Stimulated activated CD8-positive, alpha-beta memory T cell treated with anti-CD3 and anti-CD28 coated beads, Interleukin-12 subunit alpha, Interleukin-12 subunit beta, amount 100 ng/mL, for 4 hours (primary cell): Measurements from ENCODE around the gene CREB3L2.
"Not testable (repeated sequence)": the region's sequence is repeated elsewhere in the genome, so short reads cannot be mapped to it uniquely, and the experiment has no call there.

Source experiments
- DNase-seq: peaks from one replicate; pipeline ENCODE4 v3.0.0-alpha.2; 2020; ENCODE audit warnings: low read depth

Gene CREB3L2

DNA sequence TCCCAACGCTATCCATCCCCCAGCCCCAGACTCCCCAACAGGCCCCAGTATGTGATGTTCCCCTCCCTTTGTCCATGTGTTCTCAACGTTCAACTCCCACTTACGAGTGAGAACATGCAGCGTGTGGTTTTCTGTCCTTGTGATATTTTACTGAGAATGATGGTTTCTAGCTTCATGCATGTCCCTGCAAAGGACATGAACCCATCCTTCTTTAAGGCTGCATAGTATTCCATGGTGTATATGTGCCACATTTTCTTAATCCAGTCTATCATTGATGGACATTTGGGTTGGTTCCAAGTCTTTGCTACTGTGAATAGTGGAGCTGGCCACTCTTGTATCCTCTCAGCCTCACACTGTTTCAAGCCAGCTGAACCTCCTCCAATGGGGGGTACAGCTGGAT lies 33.5 kb downstream of the CREB3L2 start:
- DNase-seq, result not testable (repeated sequence)

DNA sequence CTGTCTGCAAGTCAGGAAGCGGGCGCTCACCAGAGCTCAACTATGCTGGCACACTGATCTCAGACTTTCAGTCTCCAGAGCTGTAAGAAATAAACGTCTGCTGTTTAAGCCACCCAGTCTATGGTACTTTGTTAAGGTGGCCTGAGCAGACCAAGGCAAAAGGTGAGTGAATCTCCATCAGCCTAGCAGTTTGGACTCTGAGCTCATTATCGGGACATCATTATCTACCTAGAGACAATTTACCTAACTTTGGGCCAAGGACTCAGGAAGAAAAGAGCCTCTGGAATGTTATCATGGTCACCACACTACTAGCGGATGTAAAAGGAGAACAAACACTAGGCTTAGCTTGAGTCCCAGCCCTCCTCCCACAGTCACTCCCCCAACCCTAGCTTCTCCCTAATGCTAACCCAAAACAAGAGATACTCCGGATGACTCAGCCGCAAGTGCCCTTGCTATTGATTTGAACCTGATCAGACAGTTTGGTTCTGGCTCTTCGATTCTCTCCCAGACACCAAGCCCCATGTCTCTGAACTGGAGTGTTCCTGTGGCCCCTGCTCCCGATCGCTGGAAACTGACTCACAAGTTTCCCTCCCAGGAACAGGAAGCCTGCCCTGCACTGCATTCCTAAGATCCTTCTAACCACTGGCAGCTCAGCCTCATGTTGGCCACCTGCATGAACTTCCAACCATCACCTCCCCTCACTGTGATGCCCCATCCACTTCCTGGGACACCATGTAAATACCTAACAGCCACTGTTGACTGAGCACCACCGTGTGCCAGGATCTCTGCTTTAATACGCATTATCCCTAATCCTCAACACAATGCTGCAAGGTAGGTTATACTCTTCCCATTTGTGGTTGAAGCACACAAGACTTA lies 34.5 kb downstream of the CREB3L2 start:
- no peak for DNase-seq

DNA sequence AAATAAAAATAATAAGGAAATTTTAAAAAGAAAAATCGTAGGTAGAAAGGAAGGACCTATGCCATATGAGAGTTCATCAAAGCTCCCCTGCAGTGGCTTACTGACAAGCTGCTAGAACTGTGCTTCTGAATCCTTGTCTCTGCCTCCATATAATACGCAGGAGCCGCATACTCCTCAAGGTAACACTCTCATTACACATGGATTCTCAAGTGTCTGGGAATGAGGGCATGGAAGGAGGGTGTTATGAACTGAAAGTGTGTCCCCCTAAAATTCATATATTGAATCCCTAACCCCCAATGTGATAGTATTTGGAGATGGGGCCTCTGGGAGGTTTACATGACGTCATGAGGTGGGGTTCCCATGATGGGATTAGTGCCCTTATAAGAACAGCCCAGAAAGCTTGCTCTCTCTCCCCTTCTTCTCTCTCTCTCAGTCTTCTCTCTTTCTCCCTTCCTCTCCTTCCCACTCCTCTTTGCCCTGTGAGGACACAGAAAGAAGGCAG lies 35.2 kb downstream of the CREB3L2 start:
- DNase-seq, result no peak

DNA sequence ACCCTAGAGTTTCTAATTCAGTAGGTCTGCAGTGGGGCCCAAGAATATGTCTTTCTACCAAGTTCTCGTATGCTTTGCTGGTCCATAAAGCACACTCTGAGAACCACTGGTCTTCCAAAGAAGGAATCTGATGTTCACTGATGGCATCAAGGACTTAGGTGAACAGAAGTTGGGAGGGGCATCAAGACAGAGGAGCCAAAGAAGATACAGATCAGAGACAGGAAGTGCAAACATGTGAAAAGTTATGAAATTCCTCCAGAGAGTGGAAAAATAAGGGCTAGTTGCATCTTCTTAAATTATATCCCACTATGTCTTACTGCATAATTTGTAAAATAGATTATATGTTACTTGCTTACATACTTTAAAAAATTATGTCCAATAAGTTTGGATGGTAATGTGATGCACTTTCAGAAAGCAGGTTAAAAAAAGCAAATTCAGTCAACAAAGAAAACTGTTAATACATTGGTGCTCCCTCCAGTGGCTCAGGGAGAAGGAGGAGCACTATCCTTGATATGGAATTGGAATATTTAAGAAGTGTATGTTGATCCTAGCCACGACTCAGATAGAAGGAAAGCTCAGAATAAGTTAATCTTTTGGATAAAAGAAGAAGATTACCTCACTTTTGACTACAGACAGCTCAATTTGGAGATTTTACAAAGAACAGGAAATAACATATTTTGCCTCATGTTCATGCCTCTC lies 35.8 kb downstream of the CREB3L2 start:
- DNase-seq, result no peak

DNA sequence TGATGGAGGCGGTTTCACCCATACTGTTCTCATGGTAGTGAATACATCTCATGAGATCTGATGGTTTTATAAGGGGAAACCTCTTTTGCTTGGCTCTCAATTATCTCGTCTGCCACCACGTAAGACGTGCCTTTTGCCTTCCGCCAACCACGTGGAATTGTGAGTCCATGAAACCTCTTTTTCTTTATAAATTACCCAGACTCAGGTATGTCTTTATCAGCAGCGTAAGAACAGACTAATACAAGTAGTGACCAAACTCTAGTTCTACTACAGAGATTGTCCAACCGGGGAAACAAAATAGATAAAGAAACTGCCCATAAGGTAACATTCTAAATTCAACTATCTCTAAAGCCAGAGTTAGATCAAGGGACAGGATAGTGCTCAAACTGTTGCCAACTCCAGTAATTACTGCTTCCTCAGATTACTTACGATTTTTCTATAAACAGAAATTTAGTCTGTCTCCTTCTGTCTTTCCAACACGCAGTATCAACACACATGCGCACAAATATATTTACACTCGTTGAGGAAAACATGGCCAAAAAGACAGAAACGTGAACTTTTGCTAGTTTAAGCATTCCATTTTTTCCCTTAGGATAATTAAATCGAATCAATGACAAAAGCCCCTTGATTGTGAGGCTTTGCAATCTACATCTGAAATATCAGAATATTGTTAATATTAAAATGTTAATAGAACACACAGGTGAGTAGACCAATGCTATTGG lies 36.9 kb downstream of the CREB3L2 start:
- no peak for DNase-seq

DNA sequence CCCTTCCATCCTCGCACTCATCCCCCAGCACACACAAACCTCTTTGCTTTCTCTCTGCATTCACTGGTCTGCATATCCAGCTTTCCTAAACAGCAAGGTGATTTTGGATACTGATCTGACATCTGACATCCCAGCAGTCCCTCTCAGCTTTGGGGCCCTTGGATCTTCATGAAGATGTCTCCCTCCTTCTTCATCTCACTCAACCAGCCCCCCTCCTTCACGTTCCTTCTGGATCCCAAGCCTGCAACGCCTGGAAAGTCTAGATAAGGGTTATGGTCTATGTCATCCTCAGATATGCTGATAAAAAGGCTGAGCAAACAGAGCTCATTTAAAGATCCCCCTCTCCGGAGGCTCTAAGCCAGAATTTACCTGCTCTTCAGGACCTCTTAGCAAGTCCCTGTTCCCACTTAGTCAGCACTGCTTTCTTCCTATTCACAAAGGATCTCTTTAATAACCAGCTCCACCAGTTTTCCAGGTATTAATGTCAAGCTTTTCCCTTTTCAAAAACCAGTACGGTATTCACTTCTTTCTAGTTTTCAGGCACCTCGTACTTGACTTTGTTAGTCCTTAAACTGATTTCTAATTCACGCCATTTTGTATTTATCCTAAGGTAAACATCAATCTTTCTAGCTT lies 38.9 kb downstream of the CREB3L2 start:
- DNase-seq, result no peak

DNA sequence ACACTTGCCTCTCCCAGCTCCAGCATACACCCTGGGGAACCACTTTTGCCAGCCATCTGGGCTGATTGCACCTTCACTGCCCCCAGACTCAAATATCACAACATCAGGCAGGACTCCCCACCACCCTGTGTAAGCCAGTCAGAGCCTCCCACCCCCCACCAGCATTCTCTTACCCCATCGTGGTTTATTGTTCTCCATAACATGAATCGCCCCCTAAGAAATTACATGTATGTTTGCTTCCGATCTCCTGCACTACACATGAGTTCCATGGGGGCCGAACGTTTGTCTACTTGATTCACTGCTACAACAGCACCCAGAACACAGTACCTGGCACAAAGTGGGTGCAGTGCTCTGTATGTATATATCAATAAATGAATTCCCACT lies 39.4 kb downstream of the CREB3L2 start:
- no peak for DNase-seq

DNA sequence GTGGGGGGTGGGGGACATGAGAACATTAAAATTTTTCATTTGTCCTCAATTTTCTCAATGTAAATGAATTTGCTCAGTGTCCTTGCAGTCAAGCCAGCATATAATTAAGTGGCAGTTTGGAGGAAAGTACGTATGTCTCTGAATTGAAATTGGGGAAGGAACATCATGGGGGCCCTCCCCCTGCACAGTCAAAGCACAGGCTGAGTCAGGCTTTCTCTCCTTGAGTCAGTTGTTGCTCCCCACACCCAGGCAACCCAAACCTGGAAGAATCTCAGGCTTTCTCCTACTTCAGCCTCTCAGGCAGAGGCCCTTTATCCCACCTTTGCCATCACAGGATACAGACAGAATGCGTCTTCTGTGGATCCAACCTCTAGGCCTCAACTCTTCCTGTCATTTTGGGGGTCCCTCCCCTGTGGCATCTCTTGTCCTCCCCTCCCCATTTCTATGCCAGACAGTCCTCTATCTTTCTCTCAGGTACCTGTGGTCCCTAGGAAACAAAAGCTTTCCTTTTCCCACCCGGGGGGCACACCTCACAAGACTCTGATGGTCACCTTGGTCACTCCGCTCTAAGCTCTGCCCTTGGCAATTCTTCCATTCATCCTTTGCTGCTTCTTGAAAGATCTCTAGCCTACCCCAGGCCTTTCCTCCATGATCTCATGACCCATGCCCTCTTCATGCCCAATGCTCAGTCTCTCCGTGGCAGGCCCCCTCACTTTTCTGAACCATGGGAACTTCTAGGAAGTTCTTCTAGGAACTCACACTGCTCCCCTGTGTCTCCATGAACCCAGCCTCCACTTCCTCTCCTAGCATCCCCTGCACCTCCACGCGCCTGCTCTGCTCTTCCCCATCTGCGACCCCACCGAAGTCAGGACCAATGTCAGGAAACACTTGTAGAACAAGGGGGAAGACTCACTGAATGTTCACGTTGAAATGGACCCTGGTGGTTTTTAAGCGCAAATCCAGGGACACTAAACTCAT lies 40.4 kb downstream of the CREB3L2 start:
- DNase-seq, result no peak

DNA sequence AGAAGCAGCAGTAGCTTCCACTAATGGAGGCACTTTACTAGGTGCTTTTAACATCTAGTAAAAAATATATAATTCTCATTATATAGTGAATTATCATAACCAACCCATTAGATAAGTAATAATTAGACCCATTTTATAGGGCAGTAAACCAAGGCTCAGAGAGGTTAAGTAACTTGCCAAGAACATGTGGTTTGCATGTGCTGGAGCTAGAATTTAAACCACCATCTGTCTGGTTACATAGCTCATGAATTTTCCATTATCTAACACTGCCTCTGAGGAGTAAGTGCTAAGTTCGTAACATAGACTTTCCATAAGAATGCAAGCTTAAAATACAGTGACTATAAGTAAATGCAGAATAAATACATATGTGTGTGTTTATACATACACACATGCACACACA lies 41.9 kb downstream of the CREB3L2 start:
- DNase-seq, result no peak

DNA sequence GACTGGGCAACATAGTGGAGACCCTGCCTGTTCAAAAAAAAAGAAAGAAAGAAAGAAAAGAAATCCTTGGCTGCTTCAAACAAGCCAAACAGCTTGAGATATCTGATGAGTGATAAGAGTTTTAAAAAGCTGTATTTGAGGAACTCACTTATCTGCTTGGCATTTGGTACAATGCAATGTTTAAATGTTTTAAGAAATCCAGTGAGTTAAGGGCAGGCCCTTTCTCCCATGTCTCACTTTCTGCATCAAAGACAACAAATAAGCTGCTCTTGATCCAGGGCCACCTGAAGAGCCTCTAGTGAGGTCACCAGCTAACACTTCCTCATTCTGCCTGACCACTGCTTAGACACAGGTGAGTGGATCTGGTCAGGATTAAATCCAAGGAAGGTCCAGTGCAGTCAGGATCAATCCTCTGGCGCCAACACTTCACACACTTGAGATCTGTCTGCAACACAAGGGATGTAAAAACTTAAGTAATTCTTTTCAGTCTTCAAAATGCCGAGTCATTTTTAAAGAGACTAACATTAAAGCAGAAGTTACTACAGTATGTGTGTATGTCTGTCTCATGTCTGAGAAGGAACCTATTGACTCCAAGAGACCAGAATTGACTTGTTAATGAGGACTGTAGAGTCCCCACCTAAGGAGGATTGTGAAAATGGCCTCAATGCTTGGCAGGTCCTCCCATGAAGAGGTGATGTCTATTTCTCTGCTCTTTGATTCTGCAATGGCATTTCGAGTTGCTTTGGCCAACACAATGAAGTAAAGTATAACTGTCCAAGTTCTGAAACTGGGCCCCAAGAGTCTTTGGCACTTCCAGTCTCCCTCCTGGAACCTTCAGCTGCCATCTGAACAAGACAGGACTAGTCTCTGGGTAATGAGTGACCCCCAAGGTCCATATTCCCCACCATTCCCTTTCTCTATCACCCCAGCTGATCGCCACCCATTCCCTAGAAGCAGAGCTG lies 43.1 kb downstream of the CREB3L2 start:
- DNase-seq, result no peak

DNA sequence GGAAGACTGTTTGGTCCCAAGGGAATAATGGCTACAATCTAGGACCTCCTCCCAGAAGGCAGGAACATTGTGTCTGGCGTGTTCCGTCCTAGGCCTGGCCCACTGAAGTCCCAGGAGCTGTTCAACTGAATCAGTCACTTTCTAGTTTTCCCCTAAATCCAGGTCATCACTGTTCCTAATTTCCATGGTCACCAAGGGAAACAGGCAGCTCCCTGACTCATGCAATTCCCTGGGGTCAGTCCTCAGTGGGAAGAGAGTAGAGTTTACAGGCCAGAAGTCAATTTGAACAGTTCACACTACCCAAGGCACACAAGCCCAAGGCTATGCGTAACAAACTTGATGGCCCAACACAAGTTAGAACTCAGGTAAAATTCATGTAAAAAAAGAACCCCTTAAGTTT lies 44.0 kb downstream of the CREB3L2 start:
- DNase-seq, result no peak

DNA sequence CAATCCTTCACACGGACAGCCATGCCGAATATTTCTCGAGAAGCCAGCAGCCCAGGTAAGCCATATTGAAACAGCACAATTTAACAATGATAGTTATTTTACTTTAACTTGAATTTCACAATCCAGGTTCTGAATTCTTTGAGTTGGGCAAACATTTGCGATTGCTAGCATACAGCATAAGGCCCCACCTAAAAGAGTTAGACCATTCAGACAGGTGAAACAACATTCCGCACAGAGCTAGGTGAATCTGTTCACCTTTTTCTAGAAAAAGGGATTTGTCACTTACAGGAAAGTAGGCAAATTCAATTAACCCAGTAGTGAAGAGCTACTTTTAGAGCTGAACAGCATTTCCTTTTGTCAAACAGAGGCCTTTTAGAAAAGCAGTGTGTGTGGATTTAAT lies 45.3 kb downstream of the CREB3L2 start:
- DNase-seq, result no peak

DNA sequence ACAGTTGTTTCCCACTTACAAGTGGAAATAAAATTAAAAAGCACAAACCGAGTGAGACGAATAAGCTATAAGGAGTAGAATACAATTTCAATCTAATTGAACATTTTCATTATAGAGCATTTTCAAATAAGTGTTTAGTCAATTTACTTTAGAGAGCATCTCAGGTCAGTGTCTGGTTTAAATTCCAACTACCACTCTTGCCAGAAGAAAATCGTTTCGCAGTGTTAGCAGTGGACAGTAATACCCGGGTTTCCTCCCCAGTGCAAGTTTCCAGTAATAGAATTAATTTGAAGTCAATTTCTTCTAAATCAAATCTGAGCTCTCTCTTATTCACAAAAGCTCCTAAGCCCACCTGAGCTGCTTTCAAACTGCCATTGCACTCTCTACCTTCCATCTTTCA lies 45.7 kb downstream of the CREB3L2 start:
- DNase-seq, result no peak

DNA sequence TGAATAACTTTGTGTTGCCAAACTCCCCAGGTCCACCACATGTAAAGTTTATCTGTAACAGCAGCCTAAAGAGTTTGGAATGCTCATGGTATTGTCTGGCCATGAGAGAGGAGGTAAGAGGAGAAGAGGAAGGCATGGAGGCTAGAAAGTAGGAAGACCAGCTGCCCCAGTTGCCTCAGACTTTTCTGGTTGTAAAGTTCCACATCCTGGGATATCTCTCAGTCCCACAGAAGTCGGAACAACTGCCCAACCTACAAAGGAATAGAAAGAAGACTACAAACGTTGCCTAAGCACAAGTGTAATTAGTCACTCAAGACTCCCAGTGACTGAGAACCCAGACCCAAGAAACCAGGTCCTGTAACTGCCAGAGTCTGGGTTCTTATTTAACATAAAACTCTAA lies 47.3 kb downstream of the CREB3L2 start:
- DNase-seq, result no peak

DNA sequence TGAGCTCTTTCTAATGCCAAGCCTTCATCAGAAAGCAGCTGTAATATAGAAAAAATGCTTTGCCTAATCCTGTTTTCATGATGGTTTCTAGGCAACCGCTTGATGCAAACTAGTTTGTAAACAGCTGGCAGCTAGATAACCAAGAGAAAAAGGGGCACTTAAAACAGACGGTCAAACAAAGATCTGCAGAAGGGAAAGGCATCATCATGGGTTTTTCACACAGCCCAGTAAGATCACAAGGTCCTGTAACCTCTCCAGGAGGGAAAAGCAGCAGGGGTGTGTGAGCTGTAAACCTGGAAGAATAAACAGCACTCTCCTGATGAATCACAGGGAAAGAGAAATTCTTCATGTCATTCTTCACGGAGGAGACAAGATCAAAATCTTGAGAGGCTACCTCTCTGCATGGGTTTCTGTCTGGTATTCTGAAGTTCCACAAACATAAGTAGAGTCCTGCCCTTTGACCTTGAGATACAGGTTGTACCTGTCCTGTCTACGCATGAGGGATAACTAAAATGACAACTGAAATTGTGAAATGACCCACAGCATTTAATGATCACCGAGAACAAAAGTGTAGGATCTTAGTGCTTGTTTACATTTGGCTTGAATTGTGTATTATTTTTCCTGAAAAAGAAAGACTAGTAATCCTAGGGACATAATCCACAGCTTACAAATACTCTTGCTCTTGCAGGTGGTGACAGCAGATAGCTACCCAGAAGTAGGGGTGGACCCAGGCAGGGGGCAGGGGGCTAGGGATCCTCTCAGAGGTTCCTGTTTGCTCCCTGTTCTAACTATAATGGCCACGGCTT lies 48.0 kb downstream of the CREB3L2 start:
- no peak for DNase-seq

DNA sequence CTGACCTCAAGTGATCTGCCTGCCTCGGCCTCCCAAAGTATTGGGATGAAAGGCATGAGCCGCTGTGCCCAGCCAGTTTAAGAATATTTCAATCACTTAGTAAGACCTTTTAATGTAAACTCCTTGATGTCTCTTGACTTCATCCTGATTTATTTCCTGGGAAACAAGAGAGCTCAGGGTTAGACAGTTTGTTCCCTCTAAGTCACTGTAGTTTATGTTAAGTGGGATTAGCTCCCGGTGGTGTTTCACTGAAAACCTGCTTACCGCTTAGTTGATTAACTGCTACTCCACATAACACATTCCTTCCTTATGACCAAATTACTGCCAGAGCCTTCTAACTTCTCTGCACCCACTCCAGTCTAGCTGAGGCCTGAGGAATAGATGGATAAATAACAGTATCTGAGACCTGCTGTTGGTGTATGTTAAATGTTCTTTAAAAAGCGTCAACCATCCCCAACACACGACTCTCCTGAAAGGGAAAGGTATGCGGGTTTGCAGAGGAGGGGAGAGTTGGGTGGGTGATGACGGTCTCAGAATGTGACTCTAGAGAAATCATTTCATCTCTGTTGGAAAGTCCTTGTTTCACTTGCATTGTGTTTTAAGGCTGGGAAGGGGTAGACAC lies 48.7 kb downstream of the CREB3L2 start:
- no peak for DNase-seq

DNA sequence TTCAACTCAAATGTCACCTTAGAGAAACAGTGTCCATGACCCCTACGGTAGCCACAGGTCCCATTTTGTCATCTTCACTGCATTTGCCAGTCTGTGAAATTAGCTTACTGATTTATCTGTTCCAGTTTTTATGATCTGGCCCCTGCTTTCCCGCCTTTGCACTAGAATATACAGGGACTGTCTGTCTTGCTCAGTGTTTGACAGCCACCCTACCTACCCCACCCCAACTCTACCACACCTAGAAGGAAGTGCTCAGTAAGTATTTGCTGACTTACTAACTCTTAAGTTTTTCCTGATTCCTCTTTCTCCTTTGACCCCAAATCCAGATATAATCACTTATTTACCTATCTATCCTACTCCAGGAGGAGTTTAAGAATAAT lies 49.5 kb downstream of the CREB3L2 start:
- no peak for DNase-seq

DNA sequence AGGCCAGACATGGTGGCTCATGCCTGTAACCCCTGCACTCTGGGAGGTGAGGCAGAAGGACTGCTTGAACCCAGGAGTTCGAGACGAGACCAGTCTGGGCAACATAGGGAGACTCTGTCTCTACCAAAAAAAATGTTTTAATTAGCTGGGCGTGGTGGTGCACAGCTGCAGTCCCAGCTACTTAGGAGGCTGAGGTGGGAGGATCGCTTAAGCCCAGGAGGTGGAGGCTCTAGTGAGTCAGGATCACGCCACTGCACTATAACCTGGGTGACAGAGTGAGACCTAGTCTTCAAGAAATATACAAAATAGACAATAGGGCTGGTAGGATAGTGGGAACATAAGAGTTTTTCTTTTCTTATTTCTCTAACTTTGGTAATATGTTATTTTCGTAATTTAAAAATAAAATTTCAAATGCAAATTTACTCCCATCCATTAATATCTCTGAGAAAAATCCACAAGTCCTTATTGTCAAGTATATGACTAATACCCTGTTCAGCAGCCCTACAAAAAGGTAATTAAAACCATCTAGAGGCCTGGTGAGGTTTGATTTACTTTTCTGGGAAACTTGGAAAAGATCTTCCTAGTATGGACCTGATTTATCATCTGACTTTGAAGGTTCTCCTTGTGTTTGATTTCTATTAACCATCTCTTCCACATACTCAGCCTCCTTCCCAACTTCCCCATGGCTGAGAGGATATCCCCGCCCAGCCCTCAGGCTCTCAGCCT lies 50.0 kb downstream of the CREB3L2 start:
- no peak for DNase-seq
